GM19324 (cell line): Measurements from ENCODE around the gene KIF26B.
"Not testable (repeated sequence)": the region's sequence is repeated elsewhere in the genome, so short reads cannot be mapped to it uniquely, and the experiment has no call there.

Source experiments
- ATAC-seq: cut with Tn5 transposase; IDR thresholded peaks from one replicate; pipeline ENCODE4 v1.9.1; 2021; ENCODE audit warnings: mild to moderate bottlenecking, moderate library complexity; ENCODE audit not compliant: unreplicated experiment, low FRiP score

The KIF26B gene

DNA sequence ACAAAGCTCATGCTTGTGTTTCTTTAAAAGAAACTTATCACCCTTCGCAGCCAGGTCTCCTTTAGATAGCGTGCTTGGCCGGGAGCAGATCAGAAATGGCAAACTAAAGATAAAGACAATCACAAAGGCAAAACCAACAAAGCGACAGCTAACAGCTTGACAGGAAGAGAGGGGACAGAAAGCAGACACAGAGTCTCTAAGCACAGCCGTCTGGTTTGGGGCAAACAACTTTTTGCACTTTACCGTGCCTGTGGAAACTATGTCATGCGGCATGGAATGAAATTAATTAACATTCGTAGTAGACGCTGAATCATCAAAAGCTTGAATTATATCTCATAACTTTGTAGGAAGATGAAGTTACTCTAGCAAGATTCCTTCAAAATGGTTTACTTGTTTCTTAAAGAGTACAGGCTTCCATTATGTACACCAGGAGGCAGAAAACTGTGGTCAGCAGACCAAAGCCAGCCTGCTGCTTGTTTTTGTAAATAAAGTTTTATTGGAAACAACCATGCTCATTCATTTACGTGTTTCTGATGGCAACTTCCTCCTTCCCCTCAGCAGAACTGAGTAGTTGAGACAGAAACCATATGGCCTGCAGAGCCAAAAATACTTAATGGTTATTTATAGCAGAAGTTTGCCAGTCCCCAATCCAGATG lies 183.2 kb downstream of the KIF26B start:
- no peak for ATAC-seq

- no peak for ATAC-seq
Observed at GRCh38 chr1:245338485-245338877, 183.7 kb downstream of the KIF26B start.

GRCh38 chr1:245341743-245342142 lies 187.0 kb downstream of the KIF26B start:
- no peak for ATAC-seq

GRCh38 chr1:245345191-245345884 lies 190.6 kb downstream of the KIF26B start:
- no peak for ATAC-seq

DNA sequence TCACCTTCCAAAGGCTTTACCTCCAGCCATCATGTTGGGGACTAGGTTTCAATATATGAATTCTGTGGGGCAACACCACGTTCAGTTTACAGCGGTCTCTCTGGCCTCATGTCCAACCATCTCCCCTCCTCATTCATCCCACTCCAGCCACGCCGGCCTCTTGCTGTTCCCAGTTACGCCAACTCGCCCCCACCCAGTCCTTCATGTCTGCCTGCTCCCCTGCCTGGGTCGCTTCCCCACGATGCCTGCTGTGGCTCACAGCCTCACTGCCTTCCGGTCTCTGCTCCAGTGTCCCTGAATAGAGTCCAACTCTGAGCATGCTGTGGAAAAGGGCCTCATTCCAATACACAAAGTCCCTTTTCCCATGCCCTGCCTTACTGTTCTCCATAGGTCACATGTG lies 193.8 kb downstream of the KIF26B start:
- ATAC-seq, result no peak

DNA sequence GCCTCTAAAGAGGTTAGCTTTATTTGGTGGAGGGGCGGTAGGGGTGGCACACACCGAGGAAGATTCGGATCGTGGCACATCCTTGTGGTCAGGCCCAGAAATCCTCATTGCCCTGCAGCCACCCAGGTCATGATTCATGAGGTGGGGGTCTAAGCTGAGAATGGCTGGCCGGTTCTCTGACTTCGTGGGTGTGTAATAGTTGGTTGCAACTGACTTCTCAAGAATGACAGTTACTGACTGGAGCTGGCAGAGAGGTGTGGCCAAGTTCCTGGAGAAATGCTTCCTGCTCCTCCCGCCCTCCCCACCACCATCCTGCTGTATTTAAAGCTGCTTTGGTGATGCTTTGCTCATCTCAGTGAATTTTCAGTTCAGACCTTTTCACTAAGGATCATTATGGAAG lies 198.6 kb downstream of the KIF26B start:
- ATAC-seq, result no peak

GRCh38 chr1:245353915-245354775 lies 199.4 kb downstream of the KIF26B start:
- no peak for ATAC-seq

DNA sequence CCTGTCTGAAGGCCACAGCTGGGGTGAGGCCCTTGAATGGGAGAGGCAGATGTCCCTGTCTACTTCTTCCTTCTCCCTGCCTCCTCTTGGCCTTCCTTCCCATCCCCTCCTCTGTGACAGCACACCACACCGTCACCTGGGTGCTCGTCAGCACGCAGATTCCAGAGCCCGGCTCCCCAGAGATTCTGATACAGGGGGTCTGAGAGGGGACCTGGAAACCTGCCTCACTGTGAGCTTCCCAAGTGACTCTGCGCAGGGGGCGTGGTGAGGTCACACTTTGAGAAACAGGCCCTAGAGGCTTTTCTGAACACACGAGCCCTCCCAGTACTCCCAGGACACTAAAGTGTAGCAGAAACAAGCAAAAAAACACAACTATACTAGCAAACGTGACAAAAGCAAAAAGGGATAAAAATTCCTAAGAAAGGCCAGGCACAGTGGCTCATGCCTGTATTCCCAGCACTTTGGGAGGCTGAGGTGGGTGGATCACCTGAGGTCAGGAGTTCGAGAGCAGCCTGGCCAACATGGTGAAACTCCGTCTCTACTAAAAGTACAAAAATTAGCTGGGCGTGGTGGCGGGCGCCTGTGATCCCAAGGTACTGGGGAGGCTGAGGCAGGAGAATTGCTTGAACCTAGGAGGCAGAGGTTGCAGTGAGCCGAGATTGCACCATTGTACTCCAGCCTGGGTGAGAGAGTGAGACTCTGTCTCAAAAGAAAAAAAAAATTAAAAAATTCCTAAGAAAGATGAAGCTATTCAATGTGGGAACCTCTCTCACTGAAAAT lies 201.3 kb downstream of the KIF26B start:
- not testable (repeated sequence) for ATAC-seq

- no peak for ATAC-seq
Observed at GRCh38 chr1:245356891-245357585, 202.3 kb downstream of the KIF26B start.

DNA sequence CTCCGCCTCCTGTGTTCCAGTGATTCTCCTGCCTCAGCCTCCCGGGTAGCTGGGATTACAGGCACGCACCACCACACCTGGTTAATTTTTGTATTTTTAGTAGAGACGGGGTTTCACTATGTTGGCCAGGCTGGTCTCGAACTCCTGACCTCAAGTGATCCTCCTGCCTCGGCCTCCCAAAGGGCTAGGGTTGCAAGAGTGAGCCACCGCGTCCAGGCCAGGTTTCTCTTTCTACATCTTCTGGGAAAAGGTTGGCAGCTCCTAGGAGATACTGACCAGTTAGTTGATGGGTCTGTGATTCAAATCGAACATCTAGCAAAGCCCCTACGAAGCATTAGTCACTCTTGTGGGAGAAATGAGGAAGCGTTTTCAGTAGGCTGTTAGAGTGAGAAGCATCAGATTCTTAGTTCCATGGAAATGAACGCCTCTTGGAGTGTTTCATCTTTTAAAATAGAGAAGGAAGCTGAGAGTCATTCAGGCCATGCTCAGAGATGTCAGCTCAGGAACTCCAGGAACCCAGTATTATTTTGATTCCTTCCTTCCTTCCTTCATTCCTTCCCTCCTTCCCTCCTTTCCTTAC lies 204.4 kb downstream of the KIF26B start:
- ATAC-seq, result not testable (repeated sequence)

GRCh38 chr1:245361065-245361464 lies 206.3 kb downstream of the KIF26B start:
- ATAC-seq, result no peak

GRCh38 chr1:245361951-245362350 lies 207.2 kb downstream of the KIF26B start:
- no peak for ATAC-seq

DNA sequence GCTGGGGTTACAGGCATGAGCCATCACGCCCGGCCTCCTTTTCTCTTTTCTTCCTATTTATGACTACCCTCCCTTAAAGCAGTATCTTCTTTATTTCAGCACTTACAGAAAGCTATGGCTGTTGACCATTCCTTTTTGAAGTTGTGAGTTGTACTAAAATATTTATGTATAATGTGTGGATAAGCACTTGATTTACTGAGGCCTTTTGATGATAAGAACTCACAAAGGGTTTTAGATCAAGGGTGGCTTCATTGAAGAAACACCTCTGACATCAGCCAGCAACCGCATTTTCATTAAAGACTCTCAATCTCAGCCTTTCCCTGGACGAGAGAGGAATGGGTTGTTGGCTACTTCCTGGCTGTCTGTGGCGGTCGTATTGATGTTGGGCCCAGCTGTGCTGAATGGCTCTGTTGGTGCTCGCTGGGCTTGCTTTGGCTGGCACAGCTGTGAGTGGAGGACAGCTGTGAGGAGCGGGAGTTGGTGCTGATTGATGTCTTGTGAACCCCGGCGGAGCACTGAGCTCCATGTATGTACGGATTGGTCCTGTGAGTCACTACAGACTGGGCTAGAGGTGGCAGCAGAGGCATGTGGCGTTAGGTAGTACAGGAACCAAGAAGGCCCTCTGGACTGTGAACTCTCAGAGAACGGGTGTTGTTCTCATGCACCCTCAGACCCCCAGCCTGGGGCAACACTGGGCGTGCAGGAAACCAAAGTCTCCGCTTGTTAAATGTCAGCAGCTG lies 208.8 kb downstream of the KIF26B start:
- ATAC-seq, result no peak

DNA sequence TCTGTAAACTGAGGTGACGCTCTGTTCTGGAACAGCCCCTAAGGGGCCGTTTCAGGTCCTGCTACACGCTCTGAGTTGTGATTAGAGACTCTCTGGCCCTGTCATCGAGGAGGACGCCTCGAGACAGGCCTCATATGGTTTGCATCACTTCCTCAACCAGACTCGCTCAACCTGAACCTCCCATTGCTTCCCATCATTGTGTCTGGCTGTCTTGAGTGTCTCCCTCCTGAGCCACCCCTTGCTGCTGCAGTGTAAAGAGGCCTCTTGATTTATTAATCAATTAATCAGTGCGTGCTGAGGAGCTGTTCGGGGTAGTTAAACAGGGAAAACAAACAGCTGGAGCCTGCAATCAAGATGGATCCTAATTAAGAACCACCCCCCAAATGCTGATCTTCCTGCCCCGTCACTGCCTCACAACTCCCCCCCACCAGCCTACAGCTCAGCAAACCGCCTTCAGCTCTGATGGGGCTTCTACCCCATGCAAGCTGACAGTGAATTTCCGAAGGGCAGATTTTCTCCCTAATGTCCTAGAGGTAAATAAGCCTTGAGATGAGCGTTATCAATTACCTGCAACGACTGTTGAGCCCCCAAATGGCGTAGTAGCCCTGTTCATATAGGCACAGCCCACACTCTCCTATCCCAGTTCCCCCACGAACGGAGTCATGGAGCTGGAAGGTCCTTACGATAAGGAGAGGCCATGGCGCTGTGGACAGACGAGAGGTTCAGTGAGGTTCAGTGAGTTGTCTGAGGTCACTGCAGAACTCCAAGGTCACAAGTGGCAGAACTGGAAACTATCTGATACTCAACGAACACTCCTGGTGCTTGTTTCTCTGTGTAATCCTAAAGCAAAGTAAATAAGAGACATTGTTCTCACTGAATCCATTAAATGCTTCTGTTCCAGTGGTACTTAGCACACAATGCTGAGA lies 210.6 kb downstream of the KIF26B start:
- ATAC-seq, result no peak

GRCh38 chr1:245366886-245367285 lies 212.1 kb downstream of the KIF26B start:
- ATAC-seq, result no peak

DNA sequence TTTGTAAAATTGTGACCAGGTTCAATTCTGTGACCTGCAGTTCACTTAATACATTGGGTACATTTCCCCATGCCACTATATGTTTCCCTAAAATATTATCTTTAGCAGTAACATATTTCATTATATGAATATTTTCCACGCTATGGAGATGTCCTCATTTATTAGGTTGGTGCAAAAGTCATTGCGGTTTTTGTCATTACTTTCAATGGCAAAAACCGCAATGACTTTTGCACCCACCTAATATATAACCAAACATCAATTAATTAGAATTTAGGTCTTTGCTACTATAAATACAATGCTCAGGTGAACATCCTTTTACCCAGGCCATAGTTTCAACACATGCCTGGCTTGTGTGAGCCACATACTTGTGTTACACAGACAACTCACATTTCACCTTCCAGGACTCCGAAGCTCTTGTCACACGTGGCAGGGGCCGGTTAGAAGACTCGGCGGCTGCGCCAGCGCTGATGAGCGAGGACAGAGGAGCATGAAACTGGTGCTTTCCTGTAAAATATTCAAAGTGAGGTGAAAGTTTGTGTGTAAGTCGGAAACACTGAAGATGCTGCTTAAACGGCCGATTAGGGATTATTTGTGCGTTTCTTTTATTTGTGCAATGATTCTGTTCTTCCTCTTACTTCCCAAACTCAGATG lies 215.5 kb downstream of the KIF26B start:
- ATAC-seq, result no peak

DNA sequence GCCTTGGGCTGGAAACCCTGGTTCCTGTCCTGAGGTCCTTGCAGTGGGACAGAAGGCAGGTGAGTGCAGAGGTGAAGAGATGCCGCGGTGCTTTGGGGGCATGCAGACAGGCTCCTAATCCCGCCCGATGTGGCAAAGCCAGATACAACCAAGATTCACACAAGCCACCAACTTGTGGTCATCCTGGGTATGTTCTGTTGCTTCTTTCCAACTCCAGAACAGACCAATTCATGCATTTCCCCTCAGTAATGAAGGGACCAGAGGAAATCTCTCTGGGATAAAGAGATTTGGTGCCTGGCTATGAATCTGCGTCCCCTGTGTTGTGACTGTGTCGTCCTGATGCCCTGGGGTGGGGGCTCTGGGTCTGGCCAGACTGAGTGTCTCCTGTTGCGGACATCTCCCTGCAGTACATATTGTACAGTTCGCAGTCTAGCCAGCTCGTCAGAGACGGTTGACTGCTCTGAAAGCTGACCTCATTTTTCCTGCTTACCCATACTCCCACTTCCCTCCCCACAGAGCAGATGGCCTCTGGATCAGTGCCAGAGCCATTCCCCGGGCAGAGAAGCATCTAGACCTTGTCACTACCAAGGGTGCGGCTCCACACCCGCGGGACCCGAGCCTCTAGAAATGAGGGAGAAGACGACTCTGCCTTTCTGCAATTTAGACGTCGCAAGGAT lies 216.3 kb downstream of the KIF26B start:
- ATAC-seq, result no peak
